H1 (cell line): Measurements from ENCODE around the gene TMA7B. TPM values are rescaled to one million over a fixed set of nuclear protein-coding genes. Genes with fewer than 3 reads are reported as not detected.

Experiments used
- CTCF ChIA-PET: fragments of 300-600 bp; sonication (Branson Sonifier 250); formaldehyde crosslinking; loops from one replicate; lab custom pipeline; 2021; ENCODE audit not compliant: partially characterized antibody; lab: Charles Lee
- POLR2A ChIA-PET: fragments of 300-600 bp; sonication (Branson Sonifier 250); formaldehyde crosslinking; loops from one replicate; lab custom pipeline; 2021; ENCODE audit warnings: inconsistent platforms; ENCODE audit not compliant: partially characterized antibody; lab: Charles Lee
- DNase-seq, 2 experiments: peaks; one replicate each; pipeline versions ENCODE4 v3.0.0 to v3.0.0-alpha.2; 2010 to 2022; ENCODE audit warnings: low spot score in 2 of 2, low read depth in 1 of 2, mixed read lengths in 1 of 2
- FAIRE-seq: peaks from 2 replicates; lab custom pipeline; 2011; peaks lifted over from hg19 to GRCh38; lab: Jason Lieb, UNC
- H2AFZ ChIP-seq: 2 replicates; pipeline ENCODE4 v1.8.1; 2012; ENCODE audit warnings: low read length, inconsistent platforms
- H2AK5ac ChIP-seq: 2 replicates; pipeline ENCODE4 v1.6.1; 2013; ENCODE audit warnings: low read depth, low read length
- H2BK120ac ChIP-seq: replicated peaks from 2 replicates; pipeline ENCODE3; 2013; ENCODE audit warnings: low read depth, low read length, inconsistent platforms
- H2BK12ac ChIP-seq: 2 replicates; pipeline ENCODE4 v1.6.1; 2013; ENCODE audit warnings: low read depth, low read length
- H2BK15ac ChIP-seq: 2 replicates; pipeline ENCODE4 v1.6.1; 2013; ENCODE audit warnings: low read length
- H2BK20ac ChIP-seq: 2 replicates; pipeline ENCODE4 v1.6.1; 2013; ENCODE audit warnings: low read length
- H2BK5ac ChIP-seq: 2 replicates; pipeline ENCODE4 v1.6.1; 2013; ENCODE audit warnings: low read depth, low read length
- H3K14ac ChIP-seq: 2 replicates; pipeline ENCODE4 v1.6.1; 2013; ENCODE audit warnings: inconsistent platforms; ENCODE audit not compliant: insufficient read length
- H3K18ac ChIP-seq: 2 replicates; pipeline ENCODE4 v1.6.1; 2013; ENCODE audit warnings: low read length; ENCODE audit errors: extremely low read depth
- H3K23ac ChIP-seq: 2 replicates; pipeline ENCODE4 v1.6.1; 2013; ENCODE audit warnings: inconsistent platforms; ENCODE audit not compliant: insufficient read length
- H3K23me2 ChIP-seq: 2 replicates; pipeline ENCODE4 v1.6.1; 2013; ENCODE audit warnings: low read depth, low read length
- H3K27ac ChIP-seq: 2 replicates; pipeline ENCODE4 v1.6.1; 2011; ENCODE audit warnings: low read depth, low read length, inconsistent platforms
- H3K27me3 ChIP-seq, 4 experiments: replicated peaks in 1 of 4; 1 replicate in 1 of 4; 2 replicates in 3 of 4; pipeline versions ENCODE4 v1.6.1 to v1.8.1; 2011 to 2013; ENCODE audit warnings: low read length in 3 of 4, mild to moderate bottlenecking in 3 of 4, inconsistent platforms in 2 of 4, mixed read lengths in 2 of 4, moderate library complexity in 1 of 4; ENCODE audit not compliant: control insufficient read depth in 3 of 4, insufficient read depth in 3 of 4; ENCODE audit errors: extremely low read depth in 1 of 4
- H3K36me3 ChIP-seq, 4 experiments: 2 replicates each; pipeline versions ENCODE4 v1.6.1 to v1.8.1; 2011 to 2013; ENCODE audit warnings: mild to moderate bottlenecking in 4 of 4, low read length in 3 of 4, moderate library complexity in 2 of 4, control low read depth in 1 of 4, inconsistent platforms in 1 of 4; ENCODE audit not compliant: insufficient read depth in 4 of 4, control insufficient read depth in 2 of 4
- H3K4ac ChIP-seq: replicated peaks from 2 replicates; pipeline ENCODE3; 2013; ENCODE audit warnings: low read length, low read depth, mixed read lengths, inconsistent platforms; ENCODE audit not compliant: insufficient read length
- H3K4me1 ChIP-seq, 4 experiments: replicated peaks in 1 of 4; 1 replicate in 1 of 4; 2 replicates in 3 of 4; pipeline versions ENCODE4 v1.6.1 to v1.8.1; 2011 to 2013; ENCODE audit warnings: low read length in 3 of 4, inconsistent platforms in 2 of 4, mixed read lengths in 1 of 4; ENCODE audit not compliant: insufficient read depth in 4 of 4, control insufficient read depth in 3 of 4
- H3K4me2 ChIP-seq, 2 experiments: 2 replicates each; pipeline versions ENCODE4 v1.6.1 to v1.8.1; 2011 to 2013; ENCODE audit warnings: low read depth in 2 of 2, low read length in 2 of 2, control low read depth in 1 of 2, inconsistent platforms in 1 of 2, mild to moderate bottlenecking in 1 of 2; ENCODE audit not compliant: insufficient read depth in 1 of 2
- H3K4me3 ChIP-seq, 4 experiments: fragments of 200-600, 300-600 bp in 1 of 4; sonication (generic), shearing (Covaris generic), sonication (Bioruptor Twin) in 1 of 4; 2 replicates each; pipeline versions ENCODE4 v1.5.1 to v1.8.1; 2011 to 2016; ENCODE audit warnings: low read length in 4 of 4, low read depth in 3 of 4, control low read depth in 2 of 4, inconsistent platforms in 2 of 4, mild to moderate bottlenecking in 2 of 4, mixed read lengths in 1 of 4, moderate library complexity in 1 of 4; ENCODE audit not compliant: insufficient read depth in 2 of 4; ENCODE audit errors: extremely low read depth in 1 of 4
- H3K56ac ChIP-seq: replicated peaks from 2 replicates; pipeline ENCODE3; 2013; ENCODE audit warnings: low read depth, mild to moderate bottlenecking, mixed read lengths, low read length, inconsistent platforms; ENCODE audit not compliant: insufficient read length
- H3K79me1 ChIP-seq: 2 replicates; pipeline ENCODE4 v1.6.1; 2013; ENCODE audit warnings: low read depth, low read length, control low read depth
- H3K79me2 ChIP-seq, 2 experiments: 2 replicates each; pipeline versions ENCODE4 v1.6.1 to v1.8.1; 2012 to 2013; ENCODE audit warnings: low read length in 2 of 2, mild to moderate bottlenecking in 2 of 2, inconsistent platforms in 1 of 2; ENCODE audit not compliant: insufficient read depth in 2 of 2, control insufficient read depth in 1 of 2
- H3K9ac ChIP-seq, 4 experiments: replicated peaks in 1 of 4; 1 replicate in 1 of 4; 2 replicates in 3 of 4; pipeline versions ENCODE4 v1.6.1 to v1.8.1; 2011 to 2013; ENCODE audit warnings: low read depth in 3 of 4, low read length in 3 of 4, control low read depth in 2 of 4, mild to moderate bottlenecking in 2 of 4, moderate library complexity in 2 of 4, inconsistent platforms in 1 of 4; ENCODE audit errors: extremely low read depth in 1 of 4
- H3K9me3 ChIP-seq, 2 experiments: 2 replicates each; pipeline versions ENCODE4 v1.6.1 to v1.8.1; 2012 to 2013; ENCODE audit warnings: mild to moderate bottlenecking in 2 of 2, moderate library complexity in 2 of 2, control low read depth in 1 of 2, inconsistent platforms in 1 of 2, low read depth in 1 of 2, low read length in 1 of 2, mixed read lengths in 1 of 2; ENCODE audit not compliant: insufficient read depth in 2 of 2
- H4K20me1 ChIP-seq, 2 experiments: replicated peaks in 1 of 2; 2 replicates each; pipeline versions ENCODE3 to v1.8.1; 2011 to 2013; ENCODE audit warnings: inconsistent platforms in 2 of 2, low read length in 2 of 2, mild to moderate bottlenecking in 1 of 2; ENCODE audit not compliant: insufficient read depth in 2 of 2, control insufficient read depth in 1 of 2
- H4K5ac ChIP-seq: 2 replicates; pipeline ENCODE4 v1.6.1; 2013; ENCODE audit warnings: low read length, low read depth, mixed read lengths, inconsistent platforms; ENCODE audit not compliant: insufficient read length
- H4K8ac ChIP-seq: 2 replicates; pipeline ENCODE4 v1.8.0; 2013; ENCODE audit warnings: mild to moderate bottlenecking, moderate library complexity, low read length, inconsistent platforms; ENCODE audit not compliant: insufficient read depth; ENCODE audit errors: extremely low read depth
- H4K91ac ChIP-seq: replicated peaks from 2 replicates; pipeline ENCODE3; 2013; ENCODE audit warnings: low read length, mixed read lengths, inconsistent platforms; ENCODE audit not compliant: insufficient read length
- BACH1 ChIP-seq: IDR thresholded peaks from 2 replicates; pipeline ENCODE4 v1.6.1; 2012; ENCODE audit warnings: low read length, improper control_type of control experiment
- CBX5 ChIP-seq: fragments of 300-800, 300-1000 bp; sonication (generic); IDR thresholded peaks from 2 replicates; pipeline ENCODE4 v1.7.1; 2016; ENCODE audit warnings: antibody characterized with exemption, low read length, low read depth
- GABPA ChIP-seq: IDR thresholded peaks from 2 replicates; pipeline ENCODE4 v1.6.1; 2011; ENCODE audit warnings: mild to moderate bottlenecking, low read length, moderate library complexity, borderline replicate concordance; ENCODE audit not compliant: insufficient read depth
- MAFK ChIP-seq: IDR thresholded peaks from 2 replicates; pipeline ENCODE4 v1.6.1; 2012; ENCODE audit warnings: low read depth, mild to moderate bottlenecking, improper control_type of control experiment, low read length
- POLR2A ChIP-seq, 2 experiments: IDR thresholded peaks; 1 replicate in 1 of 2; 2 replicates in 1 of 2; pipeline ENCODE4 v1.6.1; 2011; ENCODE audit warnings: low read depth in 2 of 2, low read length in 2 of 2, mild to moderate bottlenecking in 2 of 2; ENCODE audit errors: control extremely low read depth in 1 of 2
- RBBP5 ChIP-seq: IDR thresholded peaks from 2 replicates; pipeline ENCODE4 v1.7.1; 2012; ENCODE audit warnings: low read depth, mild to moderate bottlenecking, inconsistent platforms, low read length, moderate library complexity, borderline replicate concordance
- SIX5 ChIP-seq: IDR thresholded peaks from 2 replicates; pipeline ENCODE4 v1.6.1; 2011; ENCODE audit warnings: mild to moderate bottlenecking, low read depth, low read length
- ZNF274 ChIP-seq: IDR thresholded peaks from 2 replicates; pipeline ENCODE4 v1.7.0; 2012; ENCODE audit warnings: low read length, borderline replicate concordance; ENCODE audit errors: extremely low read depth
- WGBS, 2 experiments: shearing (Covaris generic) in 1 of 2; methylation state at CpG; one replicate each; pipeline versions ENCODE4 v1.1.6 to v1.1.7; 2013 to 2015; ENCODE audit warnings: low lambda C conversion rate in 2 of 2, mixed read lengths in 2 of 2, inconsistent platforms in 1 of 2, low coverage in 1 of 2, missing lambda C conversion rate in 1 of 2; ENCODE audit not compliant: insufficient replicate concordance in 2 of 2, insufficient coverage in 1 of 2, insufficient read length in 1 of 2; ENCODE audit errors: extremely low coverage in 1 of 2, missing lambda C conversion rate in 1 of 2; 5-methylcytosine and 5-hydroxymethylcytosine counted together
- polyA plus RNA-seq, 7 experiments: library from polyadenylated mRNA; depleted of rRNA in 3 of 7; stranded (reverse) in 5 of 7; unstranded in 2 of 7; fragments of >200 nt in 5 of 7; fragments of 200-250 nt in 2 of 7; gene quantifications; 1 replicate in 5 of 7; 2 replicates in 1 of 7; 4 replicates in 1 of 7; pipeline versions ENCODE4 v1.2.1 to v1.2.3, GENCODE V29; 2011 to 2013; ENCODE audit warnings: missing spikeins in 2 of 7, mixed read lengths in 2 of 7
- total RNA-seq: library from RNA; stranded (reverse); fragmentation: NEBNext Ultra II Directional; extraction: Animal tissue kit (Norgen Biotek cat#: 25700); gene quantifications from 2 replicates; pipeline ENCODE4 v1.2.1, GENCODE V29; 2021

TMA7B gene
- total and polyA plus RNA-seq, 2 of the 8 experiments (the other 6 are each of a cell fraction or from before 2014, with no cell fraction given): not detected

- no peaks in the 10 kb centered on the region for H3K36me3 ChIP-seq
- H2BK120ac ChIP-seq: no peak overlapping the region
- no peak overlapping the region; the same call in 1 of the 2 replicates for H2AK5ac ChIP-seq
- H2BK20ac ChIP-seq: no peak overlapping the region
- no peak overlapping the region for H3K4me3 ChIP-seq
- no peak overlapping the region for H3K4me2 ChIP-seq
- no peak overlapping the region for H3K4ac ChIP-seq
- H2AFZ ChIP-seq: no peak overlapping the region
- H3K23ac ChIP-seq: no peak overlapping the region
- no peak overlapping the region for H2BK15ac ChIP-seq
- 84% methylated on average over 6 of the region's 6 CpGs; no CpG with 5 or more reads in 1 of the 2 experiments for WGBS, 2 experiments
- no peaks in the 10 kb centered on the region; a peak in 1 of 7 replicates for H3K27me3 ChIP-seq
- TF ChIP-seq ZNF274: no peak
- TF ChIP-seq RBBP5: no peak
- no peak for TF ChIP-seq GABPA
- TF ChIP-seq MAFK: no peak
- TF ChIP-seq POLR2A (IDR thresholded peaks at IDR 0.05; ENCODE audit: control extremely low read depth in 1 of 2, low read depth in 2 of 2, low read length in 2 of 2): no peak
- TF ChIP-seq SIX5: no peak
- TF ChIP-seq CBX5: no peak
- TF ChIP-seq BACH1: no peak
- H3K9ac ChIP-seq: no peak overlapping the region
- ChIA-PET CTCF (interaction anchor here (0.6 to 4.1 kb wide), 9 partner anchors 11 to 265 kb away, joined by 3 to 110 read pairs (median 4); no protein-coding TSS in a partner anchor), POLR2A (interaction anchor here (0.8 kb wide), 1 partner anchor 8 kb away, joined by 3 read pairs; no protein-coding TSS in a partner anchor)
- no peaks in the 10 kb centered on the region for H3K9me3 ChIP-seq
- no peak overlapping the region for H2BK12ac ChIP-seq
- no peak for DNase-seq
- no peaks in the 10 kb centered on the region; the same call in 1 of the 2 replicates for H3K23me2 ChIP-seq
- no peak overlapping the region for H3K18ac ChIP-seq
- no peak overlapping the region for H3K14ac ChIP-seq
- no peak overlapping the region for H2BK5ac ChIP-seq
- no peaks in the 10 kb centered on the region for H3K79me2 ChIP-seq
- no peaks in the 10 kb centered on the region for H3K79me1 ChIP-seq
- H4K8ac ChIP-seq: no peak overlapping the region
- H4K91ac ChIP-seq: no peak overlapping the region
- H3K27ac ChIP-seq: no peak overlapping the region
- no peak for FAIRE-seq
- H4K5ac ChIP-seq: no peak overlapping the region
- H3K56ac ChIP-seq: no peak overlapping the region
- no peaks in the 10 kb centered on the region for H4K20me1 ChIP-seq
- peaks cover 0 to 13% (median 4%) of the 10 kb centered on the region in 4 experiments; a peak in 6 of 7 replicates for H3K4me1 ChIP-seq
Observed at GRCh38 chr22:39935612-39936011, 24.6 kb upstream of the TMA7B start.
